ENCODE measurements around the gene NDUFS7. TPM values are rescaled to one million over a fixed set of nuclear protein-coding genes. Genes with fewer than 3 reads are reported as not detected.

The NDUFS7 gene
- total and polyA plus RNA-seq, 12 donors: 248 to 498 (median 377) TPM

DNA sequence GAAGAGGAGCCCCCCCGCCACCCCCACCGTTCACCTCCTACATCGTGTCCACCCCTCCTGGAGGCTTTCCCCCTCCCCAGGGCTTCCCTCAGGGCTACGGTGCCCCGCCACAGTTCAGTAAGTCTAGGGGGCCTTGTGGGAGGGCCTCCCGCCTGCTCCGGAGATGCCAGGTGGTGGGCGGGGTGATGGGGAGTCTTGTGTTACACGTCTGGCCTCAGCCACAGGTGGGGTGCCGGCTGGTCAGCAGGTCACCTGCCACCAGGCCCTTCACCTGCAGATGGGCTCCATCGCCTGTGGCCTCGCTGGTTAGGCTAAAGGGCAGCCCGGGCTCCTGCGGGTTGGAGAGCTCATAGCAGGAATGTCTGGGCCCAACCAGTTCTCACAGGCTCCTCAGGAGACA is 46.5 kb downstream of the NDUFS7 start:
- TF ChIP-seq, protein P1, sequence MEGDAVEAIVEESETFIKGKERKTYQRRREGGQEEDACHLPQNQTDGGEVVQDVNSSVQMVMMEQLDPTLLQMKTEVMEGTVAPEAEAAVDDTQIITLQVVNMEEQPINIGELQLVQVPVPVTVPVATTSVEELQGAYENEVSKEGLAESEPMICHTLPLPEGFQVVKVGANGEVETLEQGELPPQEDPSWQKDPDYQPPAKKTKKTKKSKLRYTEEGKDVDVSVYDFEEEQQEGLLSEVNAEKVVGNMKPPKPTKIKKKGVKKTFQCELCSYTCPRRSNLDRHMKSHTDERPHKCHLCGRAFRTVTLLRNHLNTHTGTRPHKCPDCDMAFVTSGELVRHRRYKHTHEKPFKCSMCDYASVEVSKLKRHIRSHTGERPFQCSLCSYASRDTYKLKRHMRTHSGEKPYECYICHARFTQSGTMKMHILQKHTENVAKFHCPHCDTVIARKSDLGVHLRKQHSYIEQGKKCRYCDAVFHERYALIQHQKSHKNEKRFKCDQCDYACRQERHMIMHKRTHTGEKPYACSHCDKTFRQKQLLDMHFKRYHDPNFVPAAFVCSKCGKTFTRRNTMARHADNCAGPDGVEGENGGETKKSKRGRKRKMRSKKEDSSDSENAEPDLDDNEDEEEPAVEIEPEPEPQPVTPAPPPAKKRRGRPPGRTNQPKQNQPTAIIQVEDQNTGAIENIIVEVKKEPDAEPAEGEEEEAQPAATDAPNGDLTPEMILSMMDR (IDR thresholded peaks at IDR 0.05): no peak
- Histone ChIP-seq H3K36me3 (peaks cover 0 to 100% (median 61%) of the 10 kb centered on the region in 9 donors), H3K9me3 (no peaks in the 10 kb centered on the region), H3K4me1 (peaks cover 0 to 34% (median 16%) of the 10 kb centered on the region in 9 donors), H3K27me3 (no peaks in the 10 kb centered on the region), H3K4me3 (no peak overlapping the region), H3K27ac (peak overlapping the region in 1 of 10 donors; percentile 74)
- 83 to 85% methylated on average over 14 of the region's 14 CpGs for WGBS, 2 donors
- DNase-seq (no peak), ATAC-seq (peak in 2 of 8 donors; percentile 2 to 3)
- intact Hi-C loops (cut with DNase I): no loop called here

DNA sequence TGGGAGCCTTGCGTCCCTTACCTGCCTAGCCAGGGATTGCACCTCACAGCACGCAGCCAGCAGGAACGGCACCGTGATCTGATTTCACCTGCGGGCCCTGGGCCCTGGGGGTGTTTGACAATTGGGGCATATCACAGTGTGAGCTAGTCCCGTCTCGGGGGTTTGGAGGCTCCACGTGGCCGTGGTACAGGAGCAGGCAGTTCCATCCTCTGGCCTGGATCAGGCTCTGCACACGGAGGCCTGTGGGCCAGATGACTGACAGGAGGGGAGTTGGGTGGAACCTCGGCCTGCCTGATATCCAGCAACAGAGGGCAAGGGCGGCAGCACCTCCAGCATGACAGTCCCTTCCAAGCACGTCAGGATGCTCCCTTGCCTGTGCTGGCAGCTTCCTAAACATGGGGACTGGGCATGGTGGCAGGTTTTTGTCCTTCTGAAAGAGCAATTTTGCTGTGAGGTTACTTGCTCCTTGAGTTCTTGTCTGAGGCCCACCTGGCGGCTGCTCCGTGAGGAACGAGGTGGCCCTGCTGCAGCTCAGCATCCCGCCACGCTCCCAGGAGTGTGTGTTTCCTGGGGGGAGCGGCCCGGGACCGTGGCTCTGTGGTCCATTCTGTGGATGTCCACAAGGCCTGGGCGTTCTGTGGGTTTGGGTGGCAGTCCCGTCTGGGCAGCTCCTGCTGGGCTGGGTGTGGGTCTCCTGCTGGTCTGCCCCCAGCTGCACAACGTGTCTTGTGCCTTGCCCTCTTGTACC is 48.2 kb downstream of the NDUFS7 start:
- Histone ChIP-seq H3K4me3 (no peak overlapping the region), H3K27ac (no peak overlapping the region), H3K9me3 (no peaks in the 10 kb centered on the region), H3K4me1 (peaks cover 0 to 26% (median 12%) of the 10 kb centered on the region in 9 donors), H3K36me3 (peaks cover 0 to 93% (median 56%) of the 10 kb centered on the region in 9 donors), H3K27me3 (no peaks in the 10 kb centered on the region)
- TF ChIP-seq, protein P1 (IDR thresholded peaks at IDR 0.05): no peak
- intact Hi-C loops (cut with DNase I): no loop called here
- ATAC-seq (no peak), DNase-seq (no peak)
- 89 to 92% methylated on average over 24 of the region's 24 CpGs for WGBS, 2 donors

GRCh38 chr19:1432507-1432887 is 48.8 kb downstream of the NDUFS7 start:
- TF ChIP-seq, protein P1 (IDR thresholded peaks at IDR 0.05): no peak
- WGBS, 2 donors: 92 to 93% methylated on average over 16 of the region's 16 CpGs
- intact Hi-C loops (cut with DNase I): no loop called here
- H3K27ac ChIP-seq: no peak overlapping the region
- peaks cover 0 to 88% (median 56%) of the 10 kb centered on the region in 9 donors for H3K36me3 ChIP-seq
- ATAC-seq: no peak
- DNase-seq: no peak
- peaks cover under 1 to 23% (median 11%) of the 10 kb centered on the region in 9 donors for H3K4me1 ChIP-seq
- no peaks in the 10 kb centered on the region for H3K27me3 ChIP-seq
- H3K4me3 ChIP-seq: no peak overlapping the region
- H3K9me3 ChIP-seq: no peaks in the 10 kb centered on the region

- WGBS, 2 donors: 89% methylated on average over 42 to 47 of the region's 47 CpGs
- no peak for ATAC-seq
Observed at GRCh38 chr19:1433119-1434039, 49.7 kb downstream of the NDUFS7 start.

More at GRCh38 chr19:1433119-1434039, 49.7 kb downstream of the NDUFS7 start:
- TF ChIP-seq, protein P1 (IDR thresholded peaks at IDR 0.05): no peak
- DNase-seq: no peak
- H3K4me3 ChIP-seq: no peak overlapping the region
- intact Hi-C loops (cut with DNase I): no loop called here
- peaks cover 0 to 79% (median 48%) of the 10 kb centered on the region in 9 donors for H3K36me3 ChIP-seq
- H3K27ac ChIP-seq: no peak overlapping the region
- no peaks in the 10 kb centered on the region for H3K27me3 ChIP-seq
- H3K4me1 ChIP-seq: peaks cover 4 to 29% (median 16%) of the 10 kb centered on the region in 9 donors
- no peaks in the 10 kb centered on the region for H3K9me3 ChIP-seq

All from heart right ventricle (tissue), 16 donors.